HL-60 (cell line): Measurements from ENCODE around the gene GMDS.

ENCODE experiments used
- POLR2AphosphoS5 ChIP-seq: IDR thresholded peaks from 2 replicates; pipeline ENCODE4 v1.6.1; 2012; ENCODE audit warnings: low read depth
- TF ChIP-seq, protein P1 (sequence below): IDR thresholded peaks from one replicate; pipeline ENCODE4 v1.5.1; 2011; ENCODE audit warnings: low read length, control low read depth, inconsistent platforms; ENCODE audit not compliant: insufficient read depth
- TF ChIP-seq, protein P2 (sequence below): IDR thresholded peaks from 2 replicates; pipeline ENCODE4 v1.6.1; 2012; ENCODE audit warnings: low read depth; ENCODE audit not compliant: insufficient replicate concordance

DNA sequence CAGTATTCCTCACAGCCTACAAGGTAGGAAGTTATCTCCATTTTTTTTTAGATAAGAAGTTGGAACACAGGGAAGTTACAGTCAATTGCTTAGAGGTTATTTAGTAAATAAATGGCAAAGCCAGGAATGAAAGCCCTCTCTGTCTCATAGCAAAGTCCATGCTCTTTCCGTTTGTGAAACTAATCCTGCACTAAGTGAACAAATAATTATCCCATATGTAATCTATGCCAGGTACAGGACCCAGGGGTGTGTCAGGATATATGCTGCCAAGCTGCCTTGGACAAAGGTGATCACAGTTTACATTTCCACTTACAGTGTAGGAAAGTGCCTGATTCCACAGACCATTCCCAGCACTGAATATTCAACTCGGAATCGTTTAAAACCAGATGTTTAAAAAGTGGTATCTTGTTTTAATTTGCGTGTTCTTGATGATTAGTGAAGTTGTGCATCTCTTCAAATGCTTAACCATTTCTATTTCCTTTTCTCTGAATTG, 13.6 kb upstream of the GMDS start:
- TF ChIP-seq, protein P1, sequence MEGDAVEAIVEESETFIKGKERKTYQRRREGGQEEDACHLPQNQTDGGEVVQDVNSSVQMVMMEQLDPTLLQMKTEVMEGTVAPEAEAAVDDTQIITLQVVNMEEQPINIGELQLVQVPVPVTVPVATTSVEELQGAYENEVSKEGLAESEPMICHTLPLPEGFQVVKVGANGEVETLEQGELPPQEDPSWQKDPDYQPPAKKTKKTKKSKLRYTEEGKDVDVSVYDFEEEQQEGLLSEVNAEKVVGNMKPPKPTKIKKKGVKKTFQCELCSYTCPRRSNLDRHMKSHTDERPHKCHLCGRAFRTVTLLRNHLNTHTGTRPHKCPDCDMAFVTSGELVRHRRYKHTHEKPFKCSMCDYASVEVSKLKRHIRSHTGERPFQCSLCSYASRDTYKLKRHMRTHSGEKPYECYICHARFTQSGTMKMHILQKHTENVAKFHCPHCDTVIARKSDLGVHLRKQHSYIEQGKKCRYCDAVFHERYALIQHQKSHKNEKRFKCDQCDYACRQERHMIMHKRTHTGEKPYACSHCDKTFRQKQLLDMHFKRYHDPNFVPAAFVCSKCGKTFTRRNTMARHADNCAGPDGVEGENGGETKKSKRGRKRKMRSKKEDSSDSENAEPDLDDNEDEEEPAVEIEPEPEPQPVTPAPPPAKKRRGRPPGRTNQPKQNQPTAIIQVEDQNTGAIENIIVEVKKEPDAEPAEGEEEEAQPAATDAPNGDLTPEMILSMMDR = no peak
- TF ChIP-seq, protein P2, sequence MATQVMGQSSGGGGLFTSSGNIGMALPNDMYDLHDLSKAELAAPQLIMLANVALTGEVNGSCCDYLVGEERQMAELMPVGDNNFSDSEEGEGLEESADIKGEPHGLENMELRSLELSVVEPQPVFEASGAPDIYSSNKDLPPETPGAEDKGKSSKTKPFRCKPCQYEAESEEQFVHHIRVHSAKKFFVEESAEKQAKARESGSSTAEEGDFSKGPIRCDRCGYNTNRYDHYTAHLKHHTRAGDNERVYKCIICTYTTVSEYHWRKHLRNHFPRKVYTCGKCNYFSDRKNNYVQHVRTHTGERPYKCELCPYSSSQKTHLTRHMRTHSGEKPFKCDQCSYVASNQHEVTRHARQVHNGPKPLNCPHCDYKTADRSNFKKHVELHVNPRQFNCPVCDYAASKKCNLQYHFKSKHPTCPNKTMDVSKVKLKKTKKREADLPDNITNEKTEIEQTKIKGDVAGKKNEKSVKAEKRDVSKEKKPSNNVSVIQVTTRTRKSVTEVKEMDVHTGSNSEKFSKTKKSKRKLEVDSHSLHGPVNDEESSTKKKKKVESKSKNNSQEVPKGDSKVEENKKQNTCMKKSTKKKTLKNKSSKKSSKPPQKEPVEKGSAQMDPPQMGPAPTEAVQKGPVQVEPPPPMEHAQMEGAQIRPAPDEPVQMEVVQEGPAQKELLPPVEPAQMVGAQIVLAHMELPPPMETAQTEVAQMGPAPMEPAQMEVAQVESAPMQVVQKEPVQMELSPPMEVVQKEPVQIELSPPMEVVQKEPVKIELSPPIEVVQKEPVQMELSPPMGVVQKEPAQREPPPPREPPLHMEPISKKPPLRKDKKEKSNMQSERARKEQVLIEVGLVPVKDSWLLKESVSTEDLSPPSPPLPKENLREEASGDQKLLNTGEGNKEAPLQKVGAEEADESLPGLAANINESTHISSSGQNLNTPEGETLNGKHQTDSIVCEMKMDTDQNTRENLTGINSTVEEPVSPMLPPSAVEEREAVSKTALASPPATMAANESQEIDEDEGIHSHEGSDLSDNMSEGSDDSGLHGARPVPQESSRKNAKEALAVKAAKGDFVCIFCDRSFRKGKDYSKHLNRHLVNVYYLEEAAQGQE = no peak
- TF ChIP-seq POLR2AphosphoS5 = no peak
